ENCODE results near the gene BST2. TPM values are rescaled to one million over a fixed set of nuclear protein-coding genes. Genes with fewer than 3 reads are reported as not detected.
A peak's percentile ranks its signal among the peaks of the same experiment; 100 is the strongest.

BST2 gene
- total RNA-seq, 2 donors from 2014 or later, result 113 to 144 TPM

DNA sequence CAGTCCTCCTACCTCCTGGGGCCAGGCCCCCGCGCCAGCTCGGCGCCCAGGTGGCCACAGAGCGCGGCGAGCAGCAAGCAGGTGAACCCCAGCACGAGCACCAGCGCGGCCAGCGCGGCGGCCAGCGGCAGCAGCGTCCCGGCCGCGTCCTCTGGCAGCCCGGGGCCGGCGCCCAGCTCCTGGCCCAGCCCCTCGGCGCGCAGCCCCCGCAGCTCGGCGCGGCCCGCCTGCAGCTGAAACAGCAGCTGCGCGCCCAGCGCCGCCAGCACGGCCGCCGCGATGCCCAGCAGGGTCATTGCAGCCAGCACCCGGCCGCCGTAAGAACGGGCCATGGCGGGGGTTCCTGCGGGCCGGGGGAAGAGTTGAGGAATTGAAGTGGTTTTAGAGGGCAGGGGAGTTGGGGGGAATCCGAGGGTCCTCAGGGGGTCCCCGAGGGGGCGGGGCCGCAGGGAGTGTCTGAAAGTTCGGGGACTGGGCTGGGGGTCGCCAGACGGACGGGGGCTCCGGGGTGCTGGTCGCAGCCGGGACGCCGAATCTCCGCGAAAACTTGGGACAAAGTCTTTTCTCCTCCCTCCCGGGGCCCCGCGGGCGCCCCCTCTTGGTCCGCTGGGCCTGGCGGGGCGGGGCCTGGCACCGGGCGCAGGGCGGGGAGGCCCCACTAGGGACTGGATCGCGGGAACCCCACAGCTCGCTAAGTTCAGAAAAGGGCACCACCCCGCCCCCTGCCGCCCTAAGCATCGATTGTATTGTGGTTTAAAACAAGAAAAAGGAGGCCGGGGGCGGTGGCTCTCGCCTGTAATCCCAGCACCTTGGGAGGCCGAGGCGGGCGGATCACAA, 42.9 kb upstream of the BST2 start, which contains the start of gene TMEM221:
TMEM221 (minus strand) TSS at position 538 of the 837 bp plus-strand sequence; CDS start at position 332, 206 bp downstream.
- H3K36me3 ChIP-seq, result no peaks in the 10 kb centered on the region
- peaks cover under 1% of the 10 kb centered on the region for H3K27me3 ChIP-seq (replicated peaks; ENCODE audit: insufficient read depth)
- H3K4me3 ChIP-seq, result peak within 1 kb of the TSS; percentile 70
- no peak for ATAC-seq (ENCODE audit: insufficient number of reproducible peaks, low FRiP score, low read depth)
- H3K27ac ChIP-seq, result no peak within 1 kb of the TSS
- no peaks in the 10 kb centered on the region for H3K9me3 ChIP-seq
- DNase-seq (ENCODE audit: low spot score), result no peak
- TF ChIP-seq, protein P1, sequence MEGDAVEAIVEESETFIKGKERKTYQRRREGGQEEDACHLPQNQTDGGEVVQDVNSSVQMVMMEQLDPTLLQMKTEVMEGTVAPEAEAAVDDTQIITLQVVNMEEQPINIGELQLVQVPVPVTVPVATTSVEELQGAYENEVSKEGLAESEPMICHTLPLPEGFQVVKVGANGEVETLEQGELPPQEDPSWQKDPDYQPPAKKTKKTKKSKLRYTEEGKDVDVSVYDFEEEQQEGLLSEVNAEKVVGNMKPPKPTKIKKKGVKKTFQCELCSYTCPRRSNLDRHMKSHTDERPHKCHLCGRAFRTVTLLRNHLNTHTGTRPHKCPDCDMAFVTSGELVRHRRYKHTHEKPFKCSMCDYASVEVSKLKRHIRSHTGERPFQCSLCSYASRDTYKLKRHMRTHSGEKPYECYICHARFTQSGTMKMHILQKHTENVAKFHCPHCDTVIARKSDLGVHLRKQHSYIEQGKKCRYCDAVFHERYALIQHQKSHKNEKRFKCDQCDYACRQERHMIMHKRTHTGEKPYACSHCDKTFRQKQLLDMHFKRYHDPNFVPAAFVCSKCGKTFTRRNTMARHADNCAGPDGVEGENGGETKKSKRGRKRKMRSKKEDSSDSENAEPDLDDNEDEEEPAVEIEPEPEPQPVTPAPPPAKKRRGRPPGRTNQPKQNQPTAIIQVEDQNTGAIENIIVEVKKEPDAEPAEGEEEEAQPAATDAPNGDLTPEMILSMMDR (IDR thresholded peaks at IDR 0.05), result peak; percentile 42
- peaks cover 0 to 6% of the 10 kb centered on the region in 2 donors for H3K4me1 ChIP-seq (ENCODE audit: control insufficient read depth in 1 of 2, low read depth in 2 of 2)

DNA sequence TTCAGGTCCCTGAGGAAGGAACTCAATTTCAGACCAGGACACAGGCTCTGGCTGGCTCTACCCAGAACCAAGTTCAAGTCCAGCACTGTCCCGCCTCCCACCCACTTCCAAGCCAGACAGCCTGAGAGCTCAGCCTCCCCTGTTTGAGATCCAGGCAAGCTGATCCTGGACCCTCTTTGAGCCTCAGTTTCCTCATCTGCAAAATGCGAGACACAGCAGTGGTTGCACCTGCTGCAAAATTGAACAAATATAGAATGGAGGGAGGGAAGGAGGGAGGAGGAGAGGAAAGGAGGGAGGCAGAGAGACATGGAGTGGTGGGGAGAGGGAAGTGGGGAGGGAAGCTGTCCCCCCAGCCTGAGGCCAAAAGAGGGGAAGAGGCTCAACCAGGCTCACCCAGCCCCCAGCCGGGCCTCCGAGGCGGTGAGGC, 42.3 kb upstream of the BST2 start:
- H3K36me3 ChIP-seq, result no peaks in the 10 kb centered on the region
- ATAC-seq (ENCODE audit: insufficient number of reproducible peaks, low FRiP score, low read depth) (no peak), DNase-seq (ENCODE audit: low spot score) (no peak)
- H3K27ac ChIP-seq, result no peak overlapping the region
- H3K4me3 ChIP-seq, result peak overlapping the region; percentile 70
- H3K4me1 ChIP-seq (ENCODE audit: control insufficient read depth in 1 of 2, low read depth in 2 of 2), result peaks cover 0 to 6% of the 10 kb centered on the region in 2 donors
- TF ChIP-seq, protein P1 (IDR thresholded peaks at IDR 0.05), result no peak
- H3K9me3 ChIP-seq, result no peaks in the 10 kb centered on the region
- H3K27me3 ChIP-seq (replicated peaks; ENCODE audit: insufficient read depth), result no peaks in the 10 kb centered on the region

DNA sequence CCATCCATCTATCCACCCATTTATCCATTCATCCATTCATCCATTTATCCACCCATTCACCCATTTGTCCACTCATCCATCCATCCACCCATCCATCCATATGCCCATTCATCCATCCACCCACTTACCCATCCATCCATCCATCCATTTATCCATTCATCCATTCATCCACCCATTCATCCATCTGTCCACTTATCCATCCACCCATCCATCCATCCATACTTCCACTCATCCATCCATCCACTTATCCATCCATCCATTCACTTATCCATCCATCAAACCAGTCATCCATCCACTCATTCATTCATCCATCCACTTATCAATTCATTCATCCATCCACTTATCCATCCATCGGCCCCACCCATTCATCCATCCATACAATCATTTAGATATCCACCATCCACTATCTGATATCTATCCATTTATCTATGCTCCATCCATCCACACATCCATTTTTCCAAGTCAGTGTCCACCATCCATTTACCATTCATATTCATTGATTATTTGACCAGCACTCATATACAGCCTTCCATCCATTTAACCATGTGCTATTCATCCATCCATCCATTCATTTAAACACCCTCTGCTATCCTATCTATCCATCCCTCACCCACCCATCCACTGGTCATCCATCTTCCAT, 40.2 kb upstream of the BST2 start:
- no peaks in the 10 kb centered on the region for H3K36me3 ChIP-seq
- no peak overlapping the region for H3K4me3 ChIP-seq
- TF ChIP-seq, protein P1 (IDR thresholded peaks at IDR 0.05), result no peak
- peaks cover 0 to 6% of the 10 kb centered on the region in 2 donors for H3K4me1 ChIP-seq (ENCODE audit: control insufficient read depth in 1 of 2, low read depth in 2 of 2)
- no peaks in the 10 kb centered on the region for H3K9me3 ChIP-seq
- H3K27me3 ChIP-seq (replicated peaks; ENCODE audit: insufficient read depth), result no peaks in the 10 kb centered on the region
- no peak for DNase-seq (ENCODE audit: low spot score)
- no peak overlapping the region for H3K27ac ChIP-seq
- ATAC-seq (ENCODE audit: insufficient number of reproducible peaks, low FRiP score, low read depth), result no peak

DNA sequence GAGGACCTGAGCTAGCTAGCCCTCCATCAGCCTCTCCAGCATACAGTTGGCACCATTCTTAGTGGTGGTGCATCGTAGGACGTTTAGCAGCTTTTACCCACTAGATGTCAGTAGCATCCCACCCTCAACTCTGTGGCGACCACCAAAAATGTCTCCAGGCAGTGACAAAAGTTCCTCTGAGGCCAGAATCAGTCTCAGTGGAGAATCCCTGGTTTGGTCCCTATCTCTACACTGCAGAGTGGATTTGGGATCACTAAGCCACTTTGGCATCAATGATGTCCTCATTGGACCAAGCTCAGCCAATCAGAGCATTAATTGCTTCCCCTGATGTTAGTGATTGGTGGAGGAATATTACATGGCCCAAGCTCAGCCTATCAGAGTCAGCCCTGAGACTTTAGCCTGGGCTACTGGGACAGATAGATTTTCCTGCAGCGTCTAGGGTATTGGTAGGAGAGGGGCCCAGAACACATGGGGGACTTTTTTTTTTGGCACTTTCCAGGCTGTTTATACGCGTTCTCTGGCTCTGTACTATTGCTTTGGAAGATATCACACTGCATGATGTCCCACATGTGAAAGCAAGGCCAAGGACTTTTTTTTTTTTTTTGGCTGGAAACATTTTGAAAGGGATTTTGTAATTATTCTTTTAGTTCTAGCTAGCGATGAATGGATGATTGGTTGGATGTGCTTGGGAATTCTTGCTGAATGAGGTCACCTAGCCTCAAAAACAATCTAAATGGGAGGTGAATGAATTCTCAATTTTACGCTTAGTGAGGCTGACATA, 36.0 kb upstream of the BST2 start:
- no peak overlapping the region for H3K4me3 ChIP-seq
- H3K36me3 ChIP-seq, result no peaks in the 10 kb centered on the region
- ATAC-seq (ENCODE audit: insufficient number of reproducible peaks, low FRiP score, low read depth) (no peak), DNase-seq (ENCODE audit: low spot score) (no peak)
- no peaks in the 10 kb centered on the region for H3K4me1 ChIP-seq (ENCODE audit: control insufficient read depth in 1 of 2, low read depth in 2 of 2)
- H3K27me3 ChIP-seq (replicated peaks; ENCODE audit: insufficient read depth), result no peaks in the 10 kb centered on the region
- no peak overlapping the region for H3K27ac ChIP-seq
- TF ChIP-seq, protein P1 (IDR thresholded peaks at IDR 0.05), result peak; percentile 12
- no peaks in the 10 kb centered on the region for H3K9me3 ChIP-seq

DNA sequence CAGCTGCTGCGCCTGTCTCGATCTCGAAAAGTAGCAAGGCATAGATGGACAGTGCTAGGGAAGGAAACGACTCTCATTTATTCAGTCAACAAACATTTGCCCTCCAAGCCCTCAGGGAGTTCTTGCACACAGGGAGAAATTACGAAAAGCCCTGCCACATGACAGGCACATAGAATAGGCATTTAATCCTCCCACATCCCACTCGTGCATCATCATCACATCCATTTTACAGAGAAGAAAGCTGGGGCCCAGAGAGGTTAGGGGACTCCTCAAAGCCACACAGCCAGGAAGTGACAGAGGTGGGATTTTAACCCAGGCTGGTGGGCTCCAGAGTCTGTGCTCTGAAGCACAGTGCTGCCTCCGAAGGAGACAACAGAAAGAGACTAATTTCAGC, 31.4 kb upstream of the BST2 start:
- DNase-seq (ENCODE audit: low spot score), result no peak
- Histone ChIP-seq H3K27me3 (replicated peaks; ENCODE audit: insufficient read depth) (no peaks in the 10 kb centered on the region), H3K4me3 (no peak overlapping the region), H3K27ac (no peak overlapping the region), H3K9me3 (no peaks in the 10 kb centered on the region), H3K36me3 (no peaks in the 10 kb centered on the region), H3K4me1 (ENCODE audit: control insufficient read depth in 1 of 2, low read depth in 2 of 2) (no peaks in the 10 kb centered on the region)
- no peak for ATAC-seq (ENCODE audit: insufficient number of reproducible peaks, low FRiP score, low read depth)
- TF ChIP-seq, protein P1 (IDR thresholded peaks at IDR 0.05), result no peak

Data from thoracic aorta (tissue), 2 donors.